Gastrocnemius medialis (tissue), 4 donors: ENCODE measurements around the gene PPIP5K2. TPM values are rescaled to one million over a fixed set of nuclear protein-coding genes. Genes with fewer than 3 reads are reported as not detected.

Source experiments
- ATAC-seq, 2 donors: fragments of 150-250 bp; one replicate each; pipeline ENCODE4 v1.9.1; 2016
- DNase-seq, 2 donors: peaks; one replicate each; pipeline ENCODE4 v3.0.0-alpha.2; 2019
- H3K27ac ChIP-seq, 4 donors: fragments of 200-600 bp; sonication (generic); 1 replicate in 1 of 4; 2 replicates in 3 of 4; pipeline ENCODE4 v1.5.1; 2016 to 2018; ENCODE audit warnings: mild to moderate bottlenecking in 2 of 4, moderate library complexity in 1 of 4
- H3K27me3 ChIP-seq, 3 donors: fragments of 200-600 bp; sonication (generic) in 2 of 3; 1 replicate in 1 of 3; 2 replicates in 2 of 3; pipeline versions ENCODE4 v1.5.1 to v1.6.0; 2016 to 2019; ENCODE audit warnings: mild to moderate bottlenecking in 1 of 3, moderate library complexity in 1 of 3
- H3K36me3 ChIP-seq, 2 donors: fragments of 200-600 bp; sonication (generic) in 1 of 2; one replicate each; pipeline ENCODE4 v1.5.1; 2017 to 2018
- H3K4me1 ChIP-seq, 2 donors: fragments of 200-600 bp; sonication (generic) in 1 of 2; one replicate each; pipeline ENCODE4 v1.5.1; 2016 to 2017; ENCODE audit warnings: mild to moderate bottlenecking in 2 of 2
- H3K4me3 ChIP-seq, 4 donors: fragments of 200-600 bp; sonication (generic) in 3 of 4; 1 replicate in 1 of 4; 2 replicates in 3 of 4; pipeline ENCODE4 v1.5.1; 2016 to 2019; ENCODE audit warnings: mild to moderate bottlenecking in 2 of 4
- H3K9me3 ChIP-seq, 3 donors: fragments of 200-600 bp; sonication (generic) in 2 of 3; 1 replicate in 1 of 3; 2 replicates in 2 of 3; pipeline ENCODE4 v1.5.1; 2016 to 2019
- POLR2A ChIP-seq, 2 donors: fragments of 450-650 bp; IDR thresholded peaks; one replicate each; pipeline ENCODE4 v1.6.1; 2017; ENCODE audit warnings: antibody characterized with exemption in 2 of 2, mild to moderate bottlenecking in 2 of 2, moderate library complexity in 2 of 2
- in situ Hi-C, 4 donors: fragments of 200-750 bp; cut with MboI; loops; one replicate each; pipeline versions ENCODE4 v1.15.0 to v1.8.0; 2017; ENCODE audit warnings: low sequenced_read_pairs in 4 of 4
- intact Hi-C: fragments of 100-400 bp; cut with DNase I; formaldehyde crosslinking; loops from one replicate; pipeline ENCODE4 v1.15.1; 2023; ENCODE audit warnings: low total_unique reads
- total RNA-seq, 4 donors: library from RNA; depleted of rRNA; stranded (reverse); fragments of >200 nt; gene quantifications; one replicate each; pipeline versions ENCODE4 v1.1.0 to v1.2.3, GENCODE V29; 2016
- TF ChIP-seq, protein P1 (sequence below), 5 experiments: fragments of 450-650 bp in 3 of 5; fragments of 200-600 bp in 2 of 5; sonication (generic) in 2 of 5; IDR thresholded peaks in 4 of 5; conservative IDR thresholded peaks in 1 of 5; 1 replicate in 4 of 5; 2 replicates in 1 of 5; pipeline ENCODE4 v1.5.1; 2016 to 2019; ENCODE audit warnings: antibody characterized with exemption in 5 of 5, mild to moderate bottlenecking in 3 of 5, moderate library complexity in 3 of 5

Gene PPIP5K2
- total RNA-seq, 4 donors from 2014 or later: 3.5 to 7.0 (median 4.4) TPM

DNA sequence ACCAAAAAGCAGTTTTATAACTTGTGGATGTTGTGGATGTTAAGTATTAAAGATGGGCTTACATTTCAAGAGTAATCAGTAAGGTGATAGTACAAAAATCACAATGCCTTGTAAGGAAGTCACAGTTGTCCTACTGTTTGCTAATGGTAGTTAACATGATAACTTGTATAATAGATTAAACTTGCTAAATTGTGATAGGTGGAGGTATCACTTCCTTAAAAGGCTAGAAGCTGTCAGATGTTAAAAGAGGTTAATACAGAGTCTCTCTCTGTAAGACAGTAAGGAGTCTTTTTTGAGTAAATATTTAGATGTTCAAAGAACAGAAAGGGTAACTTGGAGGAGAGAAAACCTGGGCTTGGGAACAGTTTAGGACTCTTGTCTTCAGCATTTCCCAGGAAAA is 124.3 kb downstream of the PPIP5K2 start:
- Histone ChIP-seq H3K27ac (no peak overlapping the region), H3K4me3 (no peak overlapping the region), H3K27me3 (no peaks in the 10 kb centered on the region), H3K4me1 (no peaks in the 10 kb centered on the region), H3K36me3 (no peaks in the 10 kb centered on the region), H3K9me3 (no peaks in the 10 kb centered on the region)
- TF ChIP-seq, protein P1, sequence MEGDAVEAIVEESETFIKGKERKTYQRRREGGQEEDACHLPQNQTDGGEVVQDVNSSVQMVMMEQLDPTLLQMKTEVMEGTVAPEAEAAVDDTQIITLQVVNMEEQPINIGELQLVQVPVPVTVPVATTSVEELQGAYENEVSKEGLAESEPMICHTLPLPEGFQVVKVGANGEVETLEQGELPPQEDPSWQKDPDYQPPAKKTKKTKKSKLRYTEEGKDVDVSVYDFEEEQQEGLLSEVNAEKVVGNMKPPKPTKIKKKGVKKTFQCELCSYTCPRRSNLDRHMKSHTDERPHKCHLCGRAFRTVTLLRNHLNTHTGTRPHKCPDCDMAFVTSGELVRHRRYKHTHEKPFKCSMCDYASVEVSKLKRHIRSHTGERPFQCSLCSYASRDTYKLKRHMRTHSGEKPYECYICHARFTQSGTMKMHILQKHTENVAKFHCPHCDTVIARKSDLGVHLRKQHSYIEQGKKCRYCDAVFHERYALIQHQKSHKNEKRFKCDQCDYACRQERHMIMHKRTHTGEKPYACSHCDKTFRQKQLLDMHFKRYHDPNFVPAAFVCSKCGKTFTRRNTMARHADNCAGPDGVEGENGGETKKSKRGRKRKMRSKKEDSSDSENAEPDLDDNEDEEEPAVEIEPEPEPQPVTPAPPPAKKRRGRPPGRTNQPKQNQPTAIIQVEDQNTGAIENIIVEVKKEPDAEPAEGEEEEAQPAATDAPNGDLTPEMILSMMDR (IDR thresholded peaks at IDR 0.05 in 4 of 5, conservative IDR thresholded peaks at IDR 0.05 in 1 of 5): no peak
- TF ChIP-seq POLR2A (IDR thresholded peaks at IDR 0.05): no peak
- in situ Hi-C loops (no loop called here), intact Hi-C loops (no loop called here)
- DNase-seq (no peak), ATAC-seq (no peak)

DNA sequence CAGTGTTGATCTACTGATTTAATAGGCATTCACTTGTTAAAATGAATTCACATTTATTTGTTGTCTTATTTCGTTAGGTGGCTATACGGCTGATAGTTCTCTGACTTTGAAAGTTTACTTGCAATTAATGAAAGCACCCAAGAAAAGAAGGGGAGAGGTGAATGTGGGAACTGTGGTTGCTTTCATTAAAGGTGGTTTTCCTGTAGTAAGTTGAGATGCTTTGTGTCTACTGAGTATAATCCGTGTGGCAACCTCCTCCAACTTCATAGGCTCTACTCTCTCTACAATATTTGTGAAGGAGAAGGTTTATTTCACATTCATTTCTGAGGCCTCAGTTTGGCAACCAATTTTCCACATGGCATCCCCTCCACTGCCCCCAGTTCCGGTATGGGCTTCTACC is 125.7 kb downstream of the PPIP5K2 start:
- Histone ChIP-seq H3K27ac (no peak overlapping the region), H3K4me1 (no peaks in the 10 kb centered on the region), H3K9me3 (no peaks in the 10 kb centered on the region), H3K36me3 (no peaks in the 10 kb centered on the region), H3K27me3 (no peaks in the 10 kb centered on the region), H3K4me3 (no peak overlapping the region)
- DNase-seq (no peak), ATAC-seq (no peak)
- in situ Hi-C loops: no loop called here
- TF ChIP-seq, protein P1 (IDR thresholded peaks at IDR 0.05 in 4 of 5, conservative IDR thresholded peaks at IDR 0.05 in 1 of 5): no peak
- no peak for TF ChIP-seq POLR2A (IDR thresholded peaks at IDR 0.05)
- intact Hi-C loops: no loop called here

DNA sequence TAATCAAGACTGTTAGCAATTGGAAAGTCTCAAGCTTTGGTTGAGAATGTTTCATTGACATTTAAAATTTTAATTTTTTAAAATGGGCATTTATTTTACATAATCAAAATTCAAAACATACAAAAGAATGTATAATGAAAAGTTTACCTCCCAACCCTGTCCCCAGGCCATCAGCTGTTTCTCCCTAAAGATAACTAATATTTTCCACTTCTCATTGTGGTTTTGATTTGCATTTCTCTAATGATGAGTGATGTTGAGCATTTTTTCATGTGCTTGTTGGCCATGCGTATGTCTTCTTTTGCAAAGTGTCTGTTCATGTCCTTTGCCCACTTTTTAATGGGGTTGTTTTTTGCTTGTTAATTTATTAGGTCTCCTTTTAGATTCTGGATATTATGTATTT is 127.0 kb downstream of the PPIP5K2 start:
- H3K9me3 ChIP-seq: no peaks in the 10 kb centered on the region
- intact Hi-C loops: no loop called here
- no peaks in the 10 kb centered on the region for H3K27me3 ChIP-seq
- no peaks in the 10 kb centered on the region for H3K4me1 ChIP-seq
- TF ChIP-seq, protein P1 (IDR thresholded peaks at IDR 0.05 in 4 of 5, conservative IDR thresholded peaks at IDR 0.05 in 1 of 5): no peak
- no peak for TF ChIP-seq POLR2A (IDR thresholded peaks at IDR 0.05)
- in situ Hi-C loops: no loop called here
- no peaks in the 10 kb centered on the region for H3K36me3 ChIP-seq
- ATAC-seq: no peak
- no peak overlapping the region for H3K27ac ChIP-seq
- H3K4me3 ChIP-seq: no peak overlapping the region
- DNase-seq: no peak

DNA sequence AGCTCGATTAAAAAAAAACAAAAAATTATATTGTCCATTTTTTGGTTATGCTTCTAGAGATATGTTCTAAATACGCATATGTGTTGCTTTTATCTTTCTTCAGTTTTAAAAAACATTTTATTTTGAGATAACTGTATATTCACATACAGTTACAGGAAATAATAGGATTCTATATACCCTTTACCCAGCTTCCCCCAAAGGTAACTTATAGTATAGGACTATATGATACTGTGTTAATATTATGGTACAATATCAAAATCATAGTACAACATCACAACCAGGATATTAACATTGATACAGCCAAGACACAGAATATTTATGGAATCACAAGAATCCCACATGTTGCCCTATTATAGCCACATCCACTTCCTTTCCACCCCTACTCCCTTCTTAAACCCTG is 129.0 kb downstream of the PPIP5K2 start:
- no peak overlapping the region for H3K27ac ChIP-seq
- intact Hi-C loops (no loop called here), in situ Hi-C loops (no loop called here)
- H3K4me3 ChIP-seq: no peak overlapping the region
- H3K9me3 ChIP-seq: no peaks in the 10 kb centered on the region
- ATAC-seq (no peak), DNase-seq (no peak)
- H3K27me3 ChIP-seq: no peaks in the 10 kb centered on the region
- TF ChIP-seq, protein P1 (IDR thresholded peaks at IDR 0.05 in 4 of 5, conservative IDR thresholded peaks at IDR 0.05 in 1 of 5): no peak
- TF ChIP-seq POLR2A (IDR thresholded peaks at IDR 0.05): no peak
- H3K36me3 ChIP-seq: no peaks in the 10 kb centered on the region
- H3K4me1 ChIP-seq: no peaks in the 10 kb centered on the region

DNA sequence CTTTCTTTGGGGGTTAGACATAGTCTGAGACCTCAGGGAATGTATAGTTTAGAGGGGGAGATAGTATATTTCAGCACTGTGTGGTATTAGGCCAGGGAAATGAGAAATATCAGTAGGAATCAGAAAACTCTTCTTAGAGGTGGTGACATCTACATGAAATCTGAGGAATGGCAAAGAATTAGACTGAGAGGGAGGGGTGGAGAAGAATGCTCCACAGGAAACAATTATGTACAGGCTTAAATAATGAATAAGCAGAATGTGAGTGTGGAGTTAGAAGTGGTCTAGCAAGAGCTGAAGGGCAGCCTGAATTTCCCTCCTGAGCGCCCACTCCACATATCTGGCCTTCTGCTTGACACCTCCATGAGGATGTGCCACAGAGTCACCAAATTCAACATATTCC is 134.8 kb downstream of the PPIP5K2 start:
- H3K4me3 ChIP-seq: no peak overlapping the region
- TF ChIP-seq, protein P1 (IDR thresholded peaks at IDR 0.05 in 4 of 5, conservative IDR thresholded peaks at IDR 0.05 in 1 of 5): no peak
- TF ChIP-seq POLR2A (IDR thresholded peaks at IDR 0.05): no peak
- DNase-seq: no peak
- H3K27me3 ChIP-seq: no peaks in the 10 kb centered on the region
- in situ Hi-C loops: no loop called here
- no peaks in the 10 kb centered on the region for H3K9me3 ChIP-seq
- no peaks in the 10 kb centered on the region for H3K36me3 ChIP-seq
- H3K27ac ChIP-seq: no peak overlapping the region
- peaks cover 7 to 9% of the 10 kb centered on the region in 2 donors for H3K4me1 ChIP-seq
- ATAC-seq: no peak
- intact Hi-C loops: loop anchor here (5.0 kb wide), 1 partner anchor 932 kb away; no protein-coding TSS in a partner anchor
